ENCODE measurements around the gene AP4B1.
"Not testable (repeated sequence)": the region's sequence is repeated elsewhere in the genome, so short reads cannot be mapped to it uniquely, and the experiment has no call there.

Gene AP4B1

GRCh38 chr1:113855630-113856400, 48.8 kb downstream of the AP4B1 start:
- DNase-seq: no peak

- no peak for DNase-seq
Observed at GRCh38 chr1:113854234-113854633, 50.4 kb downstream of the AP4B1 start.

- DNase-seq: not testable (repeated sequence)
Observed at GRCh38 chr1:113852694-113853093, 51.9 kb downstream of the AP4B1 start.

GRCh38 chr1:113850127-113850796, 54.3 kb downstream of the AP4B1 start:
- no peak for DNase-seq

- DNase-seq: no peak
Observed at GRCh38 chr1:113849072-113849471, 55.5 kb downstream of the AP4B1 start.

- no peak for DNase-seq
Observed at GRCh38 chr1:113846391-113847035, 58.1 kb downstream of the AP4B1 start.

Data from activated CD4-positive, alpha-beta T cell treated with anti-CD3 and anti-CD28 coated beads for 1 hour (primary cell).